ENCODE measurements around the gene RBPJL.
A peak's percentile ranks its signal among the peaks of the same experiment; 100 is the strongest.

RBPJL gene

GRCh38 chr20:45294003-45294368, 12.7 kb upstream of the RBPJL start:
- no peak for DNase-seq

- no peak for DNase-seq
These were observed 12.0 kb upstream of the RBPJL start for GRCh38 chr20:45294659-45295058.

GRCh38 chr20:45297786-45298497, 8.7 kb upstream of the RBPJL start:
- DNase-seq: no peak

- DNase-seq: no peak
These were observed 6.9 kb upstream of the RBPJL start for GRCh38 chr20:45299786-45300185.

GRCh38 chr20:45300961-45301360, 5.7 kb upstream of the RBPJL start:
- no peak for DNase-seq

- DNase-seq: no peak
These were observed 4.8 kb upstream of the RBPJL start for GRCh38 chr20:45301824-45302271.

GRCh38 chr20:45303586-45304463, 2.8 kb upstream of the RBPJL start:
- no peak for DNase-seq

- no peak for DNase-seq
These were observed 2.1 kb upstream of the RBPJL start for GRCh38 chr20:45304464-45304999.

- no peak for DNase-seq
These were observed 1.4 kb upstream of the RBPJL start for GRCh38 chr20:45305262-45305661.

GRCh38 chr20:45307076-45307640, 518 bp downstream of the RBPJL start:
- DNase-seq: no peak

- DNase-seq: no peak
These were observed 1.6 kb downstream of the RBPJL start, which contains the start of gene MATN4 for GRCh38 chr20:45308117-45308778. MATN4 (minus strand) TSS chr20:45308299; CDS start chr20:45305582, 2,717 bp downstream.

- no peak for DNase-seq
These were observed 2.4 kb downstream of the RBPJL start for GRCh38 chr20:45309075-45309474.

- DNase-seq: peak; percentile 27
These were observed 5.1 kb downstream of the RBPJL start for GRCh38 chr20:45311589-45312211.

GRCh38 chr20:45312241-45312640, 5.6 kb downstream of the RBPJL start:
- no peak for DNase-seq

GRCh38 chr20:45313065-45313695, 6.5 kb downstream of the RBPJL start:
- no peak for DNase-seq

- DNase-seq: no peak
These were observed 7.3 kb downstream of the RBPJL start for GRCh38 chr20:45313943-45314342.

- DNase-seq: no peak
These were observed 9.0 kb downstream of the RBPJL start for GRCh38 chr20:45315672-45316071.

- DNase-seq: no peak
These were observed 9.8 kb downstream of the RBPJL start for GRCh38 chr20:45316150-45317080.

- no peak for DNase-seq
These were observed 11.2 kb downstream of the RBPJL start for GRCh38 chr20:45317826-45318225.

GRCh38 chr20:45318386-45318939, 11.8 kb downstream of the RBPJL start:
- no peak for DNase-seq

Data from fibroblast of upper back skin (primary cell).